H1 (cell line): ENCODE data around the gene LMBR1. TPM values are rescaled to one million over a fixed set of nuclear protein-coding genes. Genes with fewer than 3 reads are reported as not detected.

Experiments
- CTCF ChIA-PET: fragments of 300-600 bp; sonication (Branson Sonifier 250); formaldehyde crosslinking; loops from one replicate; lab custom pipeline; 2021; ENCODE audit not compliant: partially characterized antibody; lab: Charles Lee
- POLR2A ChIA-PET: fragments of 300-600 bp; sonication (Branson Sonifier 250); formaldehyde crosslinking; loops from one replicate; lab custom pipeline; 2021; ENCODE audit warnings: inconsistent platforms; ENCODE audit not compliant: partially characterized antibody; lab: Charles Lee
- DNase-seq, 2 experiments: peaks; one replicate each; pipeline versions ENCODE4 v3.0.0 to v3.0.0-alpha.2; 2010 to 2022; ENCODE audit warnings: low spot score in 2 of 2, low read depth in 1 of 2, mixed read lengths in 1 of 2
- FAIRE-seq: peaks from 2 replicates; lab custom pipeline; 2011; peaks lifted over from hg19 to GRCh38; lab: Jason Lieb, UNC
- H2AFZ ChIP-seq: 2 replicates; pipeline ENCODE4 v1.8.1; 2012; ENCODE audit warnings: low read length, inconsistent platforms
- H2AK5ac ChIP-seq: 2 replicates; pipeline ENCODE4 v1.6.1; 2013; ENCODE audit warnings: low read depth, low read length
- H2BK120ac ChIP-seq: replicated peaks from 2 replicates; pipeline ENCODE3; 2013; ENCODE audit warnings: low read depth, low read length, inconsistent platforms
- H2BK12ac ChIP-seq: 2 replicates; pipeline ENCODE4 v1.6.1; 2013; ENCODE audit warnings: low read depth, low read length
- H2BK15ac ChIP-seq: 2 replicates; pipeline ENCODE4 v1.6.1; 2013; ENCODE audit warnings: low read length
- H2BK20ac ChIP-seq: 2 replicates; pipeline ENCODE4 v1.6.1; 2013; ENCODE audit warnings: low read length
- H2BK5ac ChIP-seq: 2 replicates; pipeline ENCODE4 v1.6.1; 2013; ENCODE audit warnings: low read depth, low read length
- H3K14ac ChIP-seq: 2 replicates; pipeline ENCODE4 v1.6.1; 2013; ENCODE audit warnings: inconsistent platforms; ENCODE audit not compliant: insufficient read length
- H3K18ac ChIP-seq: 2 replicates; pipeline ENCODE4 v1.6.1; 2013; ENCODE audit warnings: low read length; ENCODE audit errors: extremely low read depth
- H3K23ac ChIP-seq: 2 replicates; pipeline ENCODE4 v1.6.1; 2013; ENCODE audit warnings: inconsistent platforms; ENCODE audit not compliant: insufficient read length
- H3K23me2 ChIP-seq: 2 replicates; pipeline ENCODE4 v1.6.1; 2013; ENCODE audit warnings: low read depth, low read length
- H3K27ac ChIP-seq: 2 replicates; pipeline ENCODE4 v1.6.1; 2011; ENCODE audit warnings: low read depth, low read length, inconsistent platforms
- H3K27me3 ChIP-seq, 4 experiments: replicated peaks in 1 of 4; 1 replicate in 1 of 4; 2 replicates in 3 of 4; pipeline versions ENCODE4 v1.6.1 to v1.8.1; 2011 to 2013; ENCODE audit warnings: low read length in 3 of 4, mild to moderate bottlenecking in 3 of 4, inconsistent platforms in 2 of 4, mixed read lengths in 2 of 4, moderate library complexity in 1 of 4; ENCODE audit not compliant: control insufficient read depth in 3 of 4, insufficient read depth in 3 of 4; ENCODE audit errors: extremely low read depth in 1 of 4
- H3K36me3 ChIP-seq, 4 experiments: 2 replicates each; pipeline versions ENCODE4 v1.6.1 to v1.8.1; 2011 to 2013; ENCODE audit warnings: mild to moderate bottlenecking in 4 of 4, low read length in 3 of 4, moderate library complexity in 2 of 4, control low read depth in 1 of 4, inconsistent platforms in 1 of 4; ENCODE audit not compliant: insufficient read depth in 4 of 4, control insufficient read depth in 2 of 4
- H3K4ac ChIP-seq: replicated peaks from 2 replicates; pipeline ENCODE3; 2013; ENCODE audit warnings: low read length, low read depth, mixed read lengths, inconsistent platforms; ENCODE audit not compliant: insufficient read length
- H3K4me1 ChIP-seq, 4 experiments: replicated peaks in 1 of 4; 1 replicate in 1 of 4; 2 replicates in 3 of 4; pipeline versions ENCODE4 v1.6.1 to v1.8.1; 2011 to 2013; ENCODE audit warnings: low read length in 3 of 4, inconsistent platforms in 2 of 4, mixed read lengths in 1 of 4; ENCODE audit not compliant: insufficient read depth in 4 of 4, control insufficient read depth in 3 of 4
- H3K4me2 ChIP-seq, 2 experiments: 2 replicates each; pipeline versions ENCODE4 v1.6.1 to v1.8.1; 2011 to 2013; ENCODE audit warnings: low read depth in 2 of 2, low read length in 2 of 2, control low read depth in 1 of 2, inconsistent platforms in 1 of 2, mild to moderate bottlenecking in 1 of 2; ENCODE audit not compliant: insufficient read depth in 1 of 2
- H3K4me3 ChIP-seq, 4 experiments: fragments of 200-600, 300-600 bp in 1 of 4; sonication (generic), shearing (Covaris generic), sonication (Bioruptor Twin) in 1 of 4; 2 replicates each; pipeline versions ENCODE4 v1.5.1 to v1.8.1; 2011 to 2016; ENCODE audit warnings: low read length in 4 of 4, low read depth in 3 of 4, control low read depth in 2 of 4, inconsistent platforms in 2 of 4, mild to moderate bottlenecking in 2 of 4, mixed read lengths in 1 of 4, moderate library complexity in 1 of 4; ENCODE audit not compliant: insufficient read depth in 2 of 4; ENCODE audit errors: extremely low read depth in 1 of 4
- H3K56ac ChIP-seq: replicated peaks from 2 replicates; pipeline ENCODE3; 2013; ENCODE audit warnings: low read depth, mild to moderate bottlenecking, mixed read lengths, low read length, inconsistent platforms; ENCODE audit not compliant: insufficient read length
- H3K79me1 ChIP-seq: 2 replicates; pipeline ENCODE4 v1.6.1; 2013; ENCODE audit warnings: low read depth, low read length, control low read depth
- H3K79me2 ChIP-seq, 2 experiments: 2 replicates each; pipeline versions ENCODE4 v1.6.1 to v1.8.1; 2012 to 2013; ENCODE audit warnings: low read length in 2 of 2, mild to moderate bottlenecking in 2 of 2, inconsistent platforms in 1 of 2; ENCODE audit not compliant: insufficient read depth in 2 of 2, control insufficient read depth in 1 of 2
- H3K9ac ChIP-seq, 4 experiments: replicated peaks in 1 of 4; 1 replicate in 1 of 4; 2 replicates in 3 of 4; pipeline versions ENCODE4 v1.6.1 to v1.8.1; 2011 to 2013; ENCODE audit warnings: low read depth in 3 of 4, low read length in 3 of 4, control low read depth in 2 of 4, mild to moderate bottlenecking in 2 of 4, moderate library complexity in 2 of 4, inconsistent platforms in 1 of 4; ENCODE audit errors: extremely low read depth in 1 of 4
- H3K9me3 ChIP-seq, 2 experiments: 2 replicates each; pipeline versions ENCODE4 v1.6.1 to v1.8.1; 2012 to 2013; ENCODE audit warnings: mild to moderate bottlenecking in 2 of 2, moderate library complexity in 2 of 2, control low read depth in 1 of 2, inconsistent platforms in 1 of 2, low read depth in 1 of 2, low read length in 1 of 2, mixed read lengths in 1 of 2; ENCODE audit not compliant: insufficient read depth in 2 of 2
- H4K20me1 ChIP-seq, 2 experiments: replicated peaks in 1 of 2; 2 replicates each; pipeline versions ENCODE3 to v1.8.1; 2011 to 2013; ENCODE audit warnings: inconsistent platforms in 2 of 2, low read length in 2 of 2, mild to moderate bottlenecking in 1 of 2; ENCODE audit not compliant: insufficient read depth in 2 of 2, control insufficient read depth in 1 of 2
- H4K5ac ChIP-seq: 2 replicates; pipeline ENCODE4 v1.6.1; 2013; ENCODE audit warnings: low read length, low read depth, mixed read lengths, inconsistent platforms; ENCODE audit not compliant: insufficient read length
- H4K8ac ChIP-seq: 2 replicates; pipeline ENCODE4 v1.8.0; 2013; ENCODE audit warnings: mild to moderate bottlenecking, moderate library complexity, low read length, inconsistent platforms; ENCODE audit not compliant: insufficient read depth; ENCODE audit errors: extremely low read depth
- H4K91ac ChIP-seq: replicated peaks from 2 replicates; pipeline ENCODE3; 2013; ENCODE audit warnings: low read length, mixed read lengths, inconsistent platforms; ENCODE audit not compliant: insufficient read length
- CEBPB ChIP-seq: IDR thresholded peaks from 2 replicates; pipeline ENCODE4 v1.6.1; 2012; ENCODE audit warnings: low read depth, low read length
- SIX5 ChIP-seq: IDR thresholded peaks from 2 replicates; pipeline ENCODE4 v1.6.1; 2011; ENCODE audit warnings: mild to moderate bottlenecking, low read depth, low read length
- WGBS, 2 experiments: shearing (Covaris generic) in 1 of 2; methylation state at CpG; one replicate each; pipeline versions ENCODE4 v1.1.6 to v1.1.7; 2013 to 2015; ENCODE audit warnings: low lambda C conversion rate in 2 of 2, mixed read lengths in 2 of 2, inconsistent platforms in 1 of 2, low coverage in 1 of 2, missing lambda C conversion rate in 1 of 2; ENCODE audit not compliant: insufficient replicate concordance in 2 of 2, insufficient coverage in 1 of 2, insufficient read length in 1 of 2; ENCODE audit errors: extremely low coverage in 1 of 2, missing lambda C conversion rate in 1 of 2; 5-methylcytosine and 5-hydroxymethylcytosine counted together
- polyA plus RNA-seq, 7 experiments: library from polyadenylated mRNA; depleted of rRNA in 3 of 7; stranded (reverse) in 5 of 7; unstranded in 2 of 7; fragments of >200 nt in 5 of 7; fragments of 200-250 nt in 2 of 7; gene quantifications; 1 replicate in 5 of 7; 2 replicates in 1 of 7; 4 replicates in 1 of 7; pipeline versions ENCODE4 v1.2.1 to v1.2.3, GENCODE V29; 2011 to 2013; ENCODE audit warnings: missing spikeins in 2 of 7, mixed read lengths in 2 of 7
- total RNA-seq: library from RNA; stranded (reverse); fragmentation: NEBNext Ultra II Directional; extraction: Animal tissue kit (Norgen Biotek cat#: 25700); gene quantifications from 2 replicates; pipeline ENCODE4 v1.2.1, GENCODE V29; 2021

The LMBR1 gene
- total and polyA plus RNA-seq, 2 of the 8 experiments (the other 6 are each of a cell fraction or from before 2014, with no cell fraction given): 15.1 to 70.4 TPM

DNA sequence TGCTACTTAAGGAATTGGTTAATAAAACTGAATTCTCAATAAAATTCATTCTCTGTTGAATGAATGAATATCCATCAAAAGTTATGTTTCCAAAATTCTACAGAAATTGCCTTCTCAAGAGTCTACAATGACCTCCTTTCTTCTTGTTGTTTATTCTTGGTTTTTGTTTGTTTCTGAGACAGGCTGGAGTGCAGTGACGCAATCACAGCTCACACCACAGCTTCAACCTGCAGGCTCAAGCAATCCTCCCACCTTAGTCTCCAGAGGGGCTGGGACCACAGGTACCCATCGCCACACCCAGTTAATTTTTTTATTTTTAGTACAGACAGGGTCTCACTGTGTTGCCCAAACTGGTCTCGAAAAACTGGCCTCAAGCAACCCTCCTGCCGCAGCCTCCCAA, 97.6 kb downstream of the LMBR1 start:
- Histone ChIP-seq H3K56ac (no peak overlapping the region), H2AFZ (no peak overlapping the region), H3K23ac (no peak overlapping the region), H2BK20ac (no peak overlapping the region), H3K4me3 (no peak overlapping the region), H3K4me1 (peaks cover 0 to 10% (median 3%) of the 10 kb centered on the region in 4 experiments; a peak in 5 of 7 replicates), H3K79me2 (no peaks in the 10 kb centered on the region), H4K91ac (no peak overlapping the region), H4K8ac (no peak overlapping the region), H3K9me3 (no peaks in the 10 kb centered on the region), H4K20me1 (peaks cover 3 to 4% of the 10 kb centered on the region in 2 experiments), H2AK5ac (no peak overlapping the region), H3K23me2 (no peaks in the 10 kb centered on the region), H3K27ac (no peak overlapping the region), H3K14ac (no peak overlapping the region), H2BK12ac (no peak overlapping the region), H3K27me3 (no peaks in the 10 kb centered on the region), H2BK120ac (no peak overlapping the region), H3K36me3 (no peaks in the 10 kb centered on the region), H3K4ac (no peak overlapping the region), H2BK5ac (no peak overlapping the region), H3K9ac (no peak overlapping the region), H3K18ac (no peak overlapping the region), H2BK15ac (no peak overlapping the region), H4K5ac (no peak overlapping the region), H3K4me2 (no peak overlapping the region), H3K79me1 (no peaks in the 10 kb centered on the region)
- ChIA-PET CTCF (interaction anchor here (0.6 kb wide), 1 partner anchor 20 kb away, joined by 4 read pairs; no protein-coding TSS in a partner anchor), POLR2A (no interaction called here)
- DNase-seq (no peak), FAIRE-seq (no peak)
- 91% methylated on average over 4 of the region's 4 CpGs; no CpG with 5 or more reads in 1 of the 2 experiments for WGBS, 2 experiments
- peak; percentile 62; the same call in 1 of the 2 replicates for TF ChIP-seq CEBPB
- TF ChIP-seq SIX5: no peak
